PC-3 (cell line): ENCODE data around the gene FAHD1. TPM values are rescaled to one million over a fixed set of nuclear protein-coding genes. Genes with fewer than 3 reads are reported as not detected.

Source experiments
- ATAC-seq: fragments of 200-7000 bp; cut with Tn5 transposase; 2 replicates; pipeline ENCODE4 v1.9.1; 2020; ENCODE audit warnings: mild to moderate bottlenecking, moderate library complexity
- BruUV-seq: library from RNA; stranded (reverse); fragments of 400-500 nt; replicated peaks from 2 replicates; lab custom pipeline; 2021; lab: Mats Ljungman, UMichigan
- CTCF ChIA-PET: fragments of 300-600 bp; sonication (Branson Sonifier 250); formaldehyde crosslinking; loops from one replicate; lab custom pipeline; 2022; ENCODE audit warnings: antibody characterized with exemption; lab: Charles Lee
- POLR2A ChIA-PET: fragments of 300-600 bp; sonication (Branson Sonifier 250); formaldehyde crosslinking; loops from one replicate; lab custom pipeline; 2022; ENCODE audit warnings: antibody characterized with exemption; ENCODE audit not compliant: unreplicated experiment; lab: Charles Lee
- DNase-seq: peaks from one replicate; pipeline ENCODE4 v3.0.0-alpha.2; 2015
- H2AFZ ChIP-seq: fragments of 300-600 bp; sonication (generic); 2 replicates; pipeline ENCODE4 v1.6.0; 2016; ENCODE audit warnings: antibody characterized with exemption, low read length
- H3F3A ChIP-seq: fragments of 300-600 bp; sonication (generic); one replicate; pipeline ENCODE4 v1.6.0; 2017; ENCODE audit warnings: antibody characterized with exemption, low read length, control low read depth, mild to moderate bottlenecking; ENCODE audit not compliant: unreplicated experiment
- H3K27ac ChIP-seq: fragments of 300-600 bp; sonication (generic); 2 replicates; pipeline ENCODE4 v1.5.1; 2016; ENCODE audit warnings: mild to moderate bottlenecking, low read length
- H3K27me3 ChIP-seq: fragments of 300-600 bp; sonication (generic); 2 replicates; pipeline ENCODE4 v1.6.1; 2016; ENCODE audit warnings: low read length, mixed read lengths
- H3K36me3 ChIP-seq: fragments of 300-600 bp; sonication (generic); 2 replicates; pipeline ENCODE4 v1.6.1; 2016; ENCODE audit warnings: low read depth, mixed run types, low read length, mixed read lengths
- H3K4me1 ChIP-seq: fragments of 300-600 bp; sonication (generic); 2 replicates; pipeline ENCODE4 v1.5.1; 2016; ENCODE audit warnings: low read length; ENCODE audit not compliant: insufficient read depth
- H3K4me2 ChIP-seq: fragments of 300-600 bp; sonication (generic); 2 replicates; pipeline ENCODE4 v1.6.0; 2016; ENCODE audit warnings: low read length
- H3K4me3 ChIP-seq: fragments of 300-600 bp; sonication (generic); 2 replicates; pipeline ENCODE4 v1.5.1; 2016; ENCODE audit warnings: mild to moderate bottlenecking, low read length, mixed read lengths
- H3K79me2 ChIP-seq: fragments of 300-600 bp; sonication (generic); 2 replicates; pipeline ENCODE4 v1.6.1; 2017; ENCODE audit warnings: low read length, mixed read lengths
- H3K9ac ChIP-seq: fragments of 300-600 bp; sonication (generic); 2 replicates; pipeline ENCODE4 v1.6.0; 2016; ENCODE audit warnings: mild to moderate bottlenecking, low read length
- H3K9me2 ChIP-seq: fragments of 300-600 bp; sonication (generic); replicated peaks from 2 replicates; pipeline ENCODE4 v1.6.1; 2016; ENCODE audit warnings: mixed run types, low read length, mixed read lengths
- H3K9me3 ChIP-seq: fragments of 300-600 bp; sonication (generic); 2 replicates; pipeline ENCODE4 v1.6.1; 2016; ENCODE audit warnings: low read length, mixed read lengths
- H4K20me1 ChIP-seq: fragments of 300-600 bp; sonication (generic); 2 replicates; pipeline ENCODE4 v1.6.1; 2016; ENCODE audit warnings: low read length, mixed read lengths
- EZH2 ChIP-seq: fragments of 300-600 bp; sonication (generic); IDR thresholded peaks from one replicate; pipeline ENCODE4 v1.6.1; 2017; ENCODE audit warnings: antibody characterized with exemption, mild to moderate bottlenecking, low read length; ENCODE audit not compliant: unreplicated experiment
- EZH2phosphoT487 ChIP-seq: fragments of 300-600 bp; sonication (generic); IDR thresholded peaks from 2 replicates; pipeline ENCODE4 v1.6.1; 2018; ENCODE audit warnings: mild to moderate bottlenecking, antibody characterized with exemption, low read length, borderline replicate concordance
- intact Hi-C: fragments of 100-400 bp; cut with micrococcal nuclease; formaldehyde crosslinking; loops from 2 replicates; pipeline ENCODE4 v1.9.0; 2023
- total RNA-seq: library from RNA; depleted of rRNA; stranded (reverse); fragments of >200 nt; gene quantifications from 2 replicates; pipeline ENCODE4 v1.2.3, GENCODE V29; 2014
- TF ChIP-seq, protein P1 (sequence below): fragments of 300-600 bp; sonication (generic); conservative IDR thresholded peaks from 2 replicates; pipeline ENCODE4 v1.5.1; 2017; ENCODE audit warnings: antibody characterized with exemption, low read depth, mild to moderate bottlenecking, low read length

Gene FAHD1
- total RNA-seq, 1 experiment from 2014 or later = 37.5 TPM

DNA sequence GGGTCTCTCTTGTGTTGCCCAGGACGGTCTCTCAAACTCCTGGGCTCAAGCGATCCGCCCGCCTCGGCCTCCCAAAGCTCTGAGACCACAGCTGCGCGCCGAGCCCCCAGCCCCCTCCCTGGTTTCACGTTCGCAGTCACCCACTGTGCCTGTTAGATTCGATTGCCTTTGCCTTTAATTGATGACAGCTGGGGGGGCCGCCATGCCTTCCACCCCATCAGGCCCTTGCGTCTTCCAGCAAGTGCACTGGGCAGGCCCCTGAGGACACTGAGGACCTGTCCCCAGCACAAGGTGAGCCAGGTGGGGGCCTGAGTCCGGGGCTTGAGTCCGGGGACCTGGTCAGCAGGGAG, 36.8 kb upstream of the FAHD1 start:
- Histone ChIP-seq H3K27me3 (no peaks in the 10 kb centered on the region), H3K4me3 (no peak overlapping the region), H3K36me3 (no peaks in the 10 kb centered on the region), H2AFZ (no peak overlapping the region), H3K9me3 (no peaks in the 10 kb centered on the region), H3K79me2 (peaks cover 14% of the 10 kb centered on the region), H4K20me1 (no peaks in the 10 kb centered on the region), H3K4me1 (no peaks in the 10 kb centered on the region), H3K27ac (no peak overlapping the region), H3F3A (no peaks in the 10 kb centered on the region), H3K4me2 (no peak overlapping the region), H3K9ac (no peak overlapping the region), H3K9me2 (no peaks in the 10 kb centered on the region)
- no peak for DNase-seq
- POLR2A ChIA-PET = no interaction called here
- intact Hi-C loops = no loop called here
- BruUV-seq = no TSS peak
- TF ChIP-seq, protein P1, sequence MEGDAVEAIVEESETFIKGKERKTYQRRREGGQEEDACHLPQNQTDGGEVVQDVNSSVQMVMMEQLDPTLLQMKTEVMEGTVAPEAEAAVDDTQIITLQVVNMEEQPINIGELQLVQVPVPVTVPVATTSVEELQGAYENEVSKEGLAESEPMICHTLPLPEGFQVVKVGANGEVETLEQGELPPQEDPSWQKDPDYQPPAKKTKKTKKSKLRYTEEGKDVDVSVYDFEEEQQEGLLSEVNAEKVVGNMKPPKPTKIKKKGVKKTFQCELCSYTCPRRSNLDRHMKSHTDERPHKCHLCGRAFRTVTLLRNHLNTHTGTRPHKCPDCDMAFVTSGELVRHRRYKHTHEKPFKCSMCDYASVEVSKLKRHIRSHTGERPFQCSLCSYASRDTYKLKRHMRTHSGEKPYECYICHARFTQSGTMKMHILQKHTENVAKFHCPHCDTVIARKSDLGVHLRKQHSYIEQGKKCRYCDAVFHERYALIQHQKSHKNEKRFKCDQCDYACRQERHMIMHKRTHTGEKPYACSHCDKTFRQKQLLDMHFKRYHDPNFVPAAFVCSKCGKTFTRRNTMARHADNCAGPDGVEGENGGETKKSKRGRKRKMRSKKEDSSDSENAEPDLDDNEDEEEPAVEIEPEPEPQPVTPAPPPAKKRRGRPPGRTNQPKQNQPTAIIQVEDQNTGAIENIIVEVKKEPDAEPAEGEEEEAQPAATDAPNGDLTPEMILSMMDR = no peak
- no peak for TF ChIP-seq EZH2
- no peak for TF ChIP-seq EZH2phosphoT487
- no peak for ATAC-seq
- CTCF ChIA-PET = no interaction called here

- no peak overlapping the region for H3K4me3 ChIP-seq
- H3K9ac ChIP-seq = no peak overlapping the region
- H3K79me2 ChIP-seq = peaks cover 9% of the 10 kb centered on the region
- no peaks in the 10 kb centered on the region for H4K20me1 ChIP-seq
- H3K36me3 ChIP-seq = no peaks in the 10 kb centered on the region
- intact Hi-C loops = no loop called here
- H3F3A ChIP-seq = no peaks in the 10 kb centered on the region
- no peaks in the 10 kb centered on the region for H3K9me2 ChIP-seq
- ATAC-seq = no peak
- no peaks in the 10 kb centered on the region for H3K4me1 ChIP-seq
- TF ChIP-seq, protein P1 = no peak
- TF ChIP-seq EZH2 (no peak), EZH2phosphoT487 (no peak)
- POLR2A ChIA-PET = no interaction called here
- no peak for DNase-seq
- no TSS peak for BruUV-seq
- H3K9me3 ChIP-seq = no peaks in the 10 kb centered on the region
- CTCF ChIA-PET = no interaction called here
- H3K27me3 ChIP-seq = no peaks in the 10 kb centered on the region
- no peak overlapping the region for H3K4me2 ChIP-seq
- H2AFZ ChIP-seq = no peak overlapping the region
- no peak overlapping the region for H3K27ac ChIP-seq
These were observed 36.3 kb upstream of the FAHD1 start for GRCh38 chr16:1790611-1791255.

DNA sequence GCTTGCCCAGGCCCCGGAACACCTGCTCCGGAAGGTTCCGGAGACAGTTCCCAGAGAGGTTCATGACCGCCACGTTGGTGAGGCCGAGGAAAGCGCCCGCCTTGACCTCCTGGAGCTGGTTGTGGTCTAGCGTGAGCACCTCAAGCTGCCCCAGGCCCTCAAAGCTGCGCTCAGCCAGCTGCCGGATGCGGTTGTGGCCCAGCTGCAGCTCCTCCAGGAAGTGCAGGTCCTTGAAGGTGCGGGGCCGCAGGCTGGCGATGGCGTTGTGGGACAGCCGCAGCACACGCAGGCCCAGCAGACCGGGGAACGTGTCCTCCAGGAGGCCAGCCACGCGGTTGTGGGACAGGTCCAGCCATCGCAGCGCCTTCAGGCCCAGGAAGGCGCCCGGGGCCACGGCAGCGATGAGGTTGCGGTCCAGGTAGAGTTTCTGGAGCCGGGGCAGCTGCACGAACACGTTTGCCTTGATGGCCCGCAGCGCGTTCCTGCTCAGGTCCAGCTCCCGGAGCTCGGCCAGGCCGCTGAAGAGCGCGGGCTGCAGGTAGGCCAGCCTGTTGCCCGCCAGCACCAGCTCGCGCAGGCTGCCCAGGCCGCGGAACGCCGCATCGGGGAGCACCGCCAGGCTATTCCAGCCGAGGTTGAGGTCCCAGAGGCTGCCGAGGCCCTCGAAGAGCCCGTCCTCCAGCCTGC, 35.6 kb upstream of the FAHD1 start:
- no peak overlapping the region for H2AFZ ChIP-seq
- CTCF ChIA-PET = no interaction called here
- BruUV-seq = no TSS peak
- intact Hi-C loops = no loop called here
- no peaks in the 10 kb centered on the region for H3K9me3 ChIP-seq
- POLR2A ChIA-PET = no interaction called here
- no peaks in the 10 kb centered on the region for H3F3A ChIP-seq
- no peaks in the 10 kb centered on the region for H3K4me1 ChIP-seq
- no peaks in the 10 kb centered on the region for H3K27me3 ChIP-seq
- no peak overlapping the region for H3K4me3 ChIP-seq
- no peaks in the 10 kb centered on the region for H4K20me1 ChIP-seq
- H3K4me2 ChIP-seq = no peak overlapping the region
- no peaks in the 10 kb centered on the region for H3K36me3 ChIP-seq
- H3K9me2 ChIP-seq = no peaks in the 10 kb centered on the region
- ATAC-seq (no peak), DNase-seq (no peak)
- H3K79me2 ChIP-seq = 0 out of 2 replicates have a peak, but pooled peaks cover 2% of the 10 kb centered on the region
- TF ChIP-seq EZH2 (no peak), EZH2phosphoT487 (no peak)
- TF ChIP-seq, protein P1 = no peak
- H3K27ac ChIP-seq = no peak overlapping the region
- no peak overlapping the region for H3K9ac ChIP-seq
